Measurements from ENCODE around the gene BMP10.

Gene BMP10

DNA sequence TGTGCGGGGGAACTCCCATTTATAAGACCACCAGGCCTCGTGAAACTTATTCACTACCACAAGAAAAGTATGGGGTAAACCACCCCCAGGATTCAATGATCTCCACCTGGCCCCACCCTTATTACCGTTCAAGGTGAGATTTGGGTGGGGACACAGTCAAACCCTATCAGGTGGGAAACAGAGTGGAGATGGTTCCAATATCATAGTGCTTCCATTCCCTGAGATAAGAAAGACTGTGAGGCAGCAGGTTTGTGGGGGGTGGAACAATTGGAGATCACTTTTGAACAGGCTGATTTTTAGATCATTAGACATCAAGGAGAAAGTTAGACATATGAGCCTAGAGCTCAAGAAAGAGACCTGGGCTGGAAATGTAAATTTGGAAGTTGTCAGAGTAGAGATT is 42.2 kb upstream of the BMP10 start:
- TF ChIP-seq CTCF (conservative IDR thresholded peaks at IDR 0.05) (no peak), ZFX (IDR thresholded peaks at IDR 0.05) (no peak)
- no peak overlapping the region for H3K27ac ChIP-seq

GRCh38 chr2:68912732-68913131 is 41.5 kb upstream of the BMP10 start:
- no peak overlapping the region for H3K27ac ChIP-seq
- TF ChIP-seq CTCF (conservative IDR thresholded peaks at IDR 0.05) (no peak), ZFX (IDR thresholded peaks at IDR 0.05) (no peak)

DNA sequence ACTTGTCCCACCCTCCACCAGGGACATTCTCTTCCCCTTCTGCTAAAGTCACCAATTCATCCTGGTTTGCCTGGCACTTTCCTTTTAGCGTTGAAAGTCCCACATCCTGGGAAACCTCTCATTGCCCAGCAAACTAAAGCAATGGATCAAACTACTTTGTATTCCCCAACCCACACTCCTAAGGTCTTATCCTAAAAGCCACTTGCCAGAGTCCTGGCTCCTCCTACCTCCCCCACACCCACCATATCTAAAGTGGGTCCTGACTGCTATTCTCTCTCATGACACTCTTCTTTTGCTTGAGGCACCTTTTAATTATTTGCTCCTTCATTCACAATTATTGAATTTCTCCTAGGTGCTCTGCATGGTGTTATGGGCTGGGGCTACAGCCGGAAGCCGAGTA is 40.9 kb upstream of the BMP10 start:
- TF ChIP-seq ZFX (IDR thresholded peaks at IDR 0.05), result no peak
- TF ChIP-seq CTCF (conservative IDR thresholded peaks at IDR 0.05), result no peak
- no peak overlapping the region for H3K27ac ChIP-seq

DNA sequence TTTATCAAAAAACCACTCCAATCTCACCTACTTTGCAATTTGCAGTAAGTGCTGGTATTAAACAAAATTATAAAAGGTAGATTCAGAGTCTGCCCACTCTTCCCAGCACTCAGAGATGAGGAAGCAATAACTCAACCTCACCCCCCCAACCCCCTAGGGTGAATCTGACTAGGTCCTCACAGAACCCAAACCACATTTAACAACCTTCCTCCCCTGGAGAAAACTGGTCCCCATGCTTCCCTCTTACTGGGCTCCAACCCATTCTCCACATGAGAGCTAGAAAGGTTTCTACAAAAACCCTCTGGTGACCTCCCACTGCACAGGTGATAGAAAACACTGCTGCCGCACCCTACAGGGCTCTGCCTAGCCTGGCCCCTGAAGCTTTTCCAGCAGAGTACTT is 40.5 kb upstream of the BMP10 start:
- H3K27ac ChIP-seq, result no peak overlapping the region
- TF ChIP-seq CTCF (conservative IDR thresholded peaks at IDR 0.05) (no peak), ZFX (IDR thresholded peaks at IDR 0.05) (no peak)

- no peak overlapping the region for H3K27ac ChIP-seq
- TF ChIP-seq ZFX (IDR thresholded peaks at IDR 0.05) (no peak), CTCF (conservative IDR thresholded peaks at IDR 0.05) (no peak)
These were observed 40.0 kb upstream of the BMP10 start for GRCh38 chr2:68911246-68911645.

DNA sequence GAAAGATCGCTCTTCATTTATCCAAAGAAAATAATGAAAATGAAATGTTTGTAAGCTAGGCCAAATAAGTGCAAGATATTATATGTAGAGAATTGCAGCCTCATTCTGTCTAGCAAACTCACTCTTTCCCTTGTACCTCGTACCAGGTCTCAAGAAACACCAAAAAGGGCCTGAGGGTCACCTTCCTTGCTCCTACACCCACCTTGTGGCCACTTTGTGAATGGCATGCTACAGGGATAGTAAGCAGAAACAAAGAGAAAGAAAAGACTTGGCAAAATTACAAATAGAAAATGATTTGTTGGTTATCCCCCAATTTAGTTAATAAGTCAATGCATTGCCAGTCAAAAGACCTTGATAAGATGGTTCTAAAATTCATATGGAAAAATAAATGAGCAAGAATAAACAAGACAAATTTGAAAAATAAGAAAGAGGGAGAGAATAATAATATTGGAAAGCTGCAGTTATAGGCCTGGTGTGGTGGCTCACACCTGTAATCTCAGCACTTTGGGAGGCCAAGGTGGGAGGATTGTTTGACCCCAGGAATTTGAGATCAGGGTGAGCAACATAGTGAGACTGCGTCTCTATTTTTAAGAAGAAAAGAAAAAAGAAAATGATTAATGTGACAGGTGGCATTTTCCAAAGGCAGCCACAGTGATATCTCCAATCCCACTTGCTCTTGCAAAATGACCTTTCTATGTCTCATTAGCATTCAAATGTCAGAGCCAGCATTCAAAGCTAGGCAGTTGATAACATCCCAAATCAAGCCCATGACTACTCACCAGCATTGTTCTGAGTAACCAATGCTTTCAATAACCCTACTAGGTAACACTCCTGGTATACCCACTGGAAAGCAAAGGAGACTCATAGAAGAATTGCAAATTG is 38.8 kb upstream of the BMP10 start:
- H3K27ac ChIP-seq, result no peak overlapping the region
- peak; percentile 80 for TF ChIP-seq CTCF (conservative IDR thresholded peaks at IDR 0.05)
- TF ChIP-seq ZFX (IDR thresholded peaks at IDR 0.05), result no peak

DNA sequence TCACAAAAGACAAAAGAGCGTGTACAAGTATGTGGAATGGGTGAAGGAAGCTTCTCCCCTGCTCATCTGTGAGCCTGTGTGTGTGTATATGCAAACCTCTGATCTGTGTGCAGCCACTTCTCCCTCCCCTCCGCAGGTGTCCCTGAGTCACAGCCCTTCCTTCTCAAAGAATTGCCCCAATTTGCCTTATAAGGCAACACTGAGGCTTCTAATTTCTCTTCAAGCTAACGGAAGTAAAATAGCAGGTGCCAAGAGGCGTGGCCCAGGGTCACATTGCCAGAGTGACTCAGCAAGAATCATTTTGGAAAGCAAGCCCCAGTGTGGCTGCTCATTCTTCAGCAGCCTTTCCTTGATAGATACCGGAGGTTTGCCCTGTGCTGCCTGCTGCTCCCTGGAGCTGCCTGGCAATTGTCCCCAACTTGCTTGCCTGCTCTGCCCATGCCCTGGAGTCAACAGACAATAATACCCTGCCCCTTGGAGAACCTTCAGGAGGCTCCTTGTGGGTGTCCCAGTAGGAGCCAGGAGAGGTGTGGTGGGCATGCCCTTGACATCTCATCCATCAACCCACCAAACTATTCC is 37.3 kb upstream of the BMP10 start:
- no peak for TF ChIP-seq CTCF (conservative IDR thresholded peaks at IDR 0.05)
- TF ChIP-seq ZFX (IDR thresholded peaks at IDR 0.05), result no peak
- H3K27ac ChIP-seq, result peak overlapping the region; percentile 81
